ENCODE measurements around the gene GTPBP1.
A peak's percentile ranks its signal among the peaks of the same experiment; 100 is the strongest.

Gene GTPBP1

GRCh38 chr22:38696606-38697424 lies 8.9 kb upstream of the GTPBP1 start:
- peak overlapping the region; percentile 25 for H3K4me3 ChIP-seq (ENCODE audit: low read depth, low read length)
- POLR2A ChIA-PET, result interaction anchor here (0.7 to 2.3 kb wide), 3 partner anchors 15 to 23 kb away, joined by 3 to 10 read pairs (median 3); partner anchors contain the start of gene TOMM22

GRCh38 chr22:38697425-38698089 lies 8.2 kb upstream of the GTPBP1 start:
- DNase-seq (ENCODE audit: low read depth, low spot score), result no peak
- CTCF ChIA-PET, result interaction anchor here (1.3 to 4.3 kb wide), 4 partner anchors 11 to 645 kb away, joined by 4 to 45 read pairs (median 10); partner anchors contain the start of gene TOMM22
- POLR2A ChIA-PET, result interaction anchor here (0.7 to 2.3 kb wide), 3 partner anchors 16 to 23 kb away, joined by 3 to 10 read pairs (median 3); partner anchors contain the start of gene TOMM22
- TF ChIP-seq CTCF (IDR thresholded peaks at IDR 0.05; ENCODE audit: insufficient read depth, low read length, missing control alignments), result no peak
- H3K4me3 ChIP-seq (ENCODE audit: low read depth, low read length), result no peak overlapping the region; the same call in 1 of the 2 replicates

More at GRCh38 chr22:38696606-38697424, 8.9 kb upstream of the GTPBP1 start:
- no peak for DNase-seq (ENCODE audit: low read depth, low spot score)
- no peak for TF ChIP-seq CTCF (IDR thresholded peaks at IDR 0.05; ENCODE audit: insufficient read depth, low read length, missing control alignments)
- CTCF ChIA-PET, result interaction anchor here (1.3 to 7.2 kb wide), 4 partner anchors 12 to 644 kb away, joined by 5 to 61 read pairs (median 30); partner anchors contain the start of gene TOMM22

- POLR2A ChIA-PET, result interaction anchor here (1.9 to 2.3 kb wide), 2 partner anchors 17 kb away, joined by 9 to 10 read pairs; partner anchors contain the start of gene TOMM22
- no peak for DNase-seq (ENCODE audit: low read depth, low spot score)
- peak overlapping the region; percentile 80 for H3K4me3 ChIP-seq (ENCODE audit: low read depth, low read length)
- CTCF ChIA-PET, result interaction anchor here (0.7 to 4.3 kb wide), 5 partner anchors 9 to 646 kb away, joined by 3 to 45 read pairs (median 5); partner anchors contain the start of gene TOMM22
- no peak for TF ChIP-seq CTCF (IDR thresholded peaks at IDR 0.05; ENCODE audit: insufficient read depth, low read length, missing control alignments)
These were observed 7.2 kb upstream of the GTPBP1 start for GRCh38 chr22:38698407-38699094.

GRCh38 chr22:38699143-38699542 lies 6.6 kb upstream of the GTPBP1 start:
- DNase-seq (ENCODE audit: low read depth, low spot score), result no peak
- ChIA-PET CTCF (interaction anchor here (0.7 to 4.3 kb wide), 6 partner anchors 8 to 647 kb away, joined by 3 to 45 read pairs (median 4); partner anchors contain the start of gene TOMM22), POLR2A (interaction anchor here (1.9 kb wide), 1 partner anchor 17 kb away, joined by 9 read pairs; the partner anchor contains the start of gene TOMM22)
- peak overlapping the region; percentile 80 for H3K4me3 ChIP-seq (ENCODE audit: low read depth, low read length)
- TF ChIP-seq CTCF (IDR thresholded peaks at IDR 0.05; ENCODE audit: insufficient read depth, low read length, missing control alignments), result no peak

- CTCF ChIA-PET, result interaction anchor here (0.7 to 4.3 kb wide), 6 partner anchors 8 to 647 kb away, joined by 3 to 45 read pairs (median 4); partner anchors contain the start of gene TOMM22
- TF ChIP-seq CTCF (IDR thresholded peaks at IDR 0.05; ENCODE audit: insufficient read depth, low read length, missing control alignments), result no peak
- peak overlapping the region; percentile 80 for H3K4me3 ChIP-seq (ENCODE audit: low read depth, low read length)
- DNase-seq (ENCODE audit: low read depth, low spot score), result no peak
- POLR2A ChIA-PET, result interaction anchor here (1.9 kb wide), 1 partner anchor 18 kb away, joined by 9 read pairs; the partner anchor contains the start of gene TOMM22
These were observed 6.0 kb upstream of the GTPBP1 start for GRCh38 chr22:38699784-38700183.

Data from AG04449 (cell line).